Ectodermal cell (in vitro differentiated cells): ENCODE measurements around the gene RFTN1.
"Not testable (repeated sequence)": the region's sequence is repeated elsewhere in the genome, so short reads cannot be mapped to it uniquely, and the experiment has no call there.

Experiments used
- H3K27ac ChIP-seq: 2 replicates; pipeline ENCODE4 v1.7.0; 2013; ENCODE audit warnings: mild to moderate bottlenecking, low read depth, low read length; ENCODE audit not compliant: insufficient read depth, poor library complexity, severe bottlenecking
- H3K27me3 ChIP-seq: 2 replicates; pipeline ENCODE4 v1.7.0; 2013; ENCODE audit warnings: mild to moderate bottlenecking, low read length; ENCODE audit not compliant: insufficient read depth, control insufficient read depth, poor library complexity, severe bottlenecking
- H3K36me3 ChIP-seq: one replicate; pipeline ENCODE4 v1.7.0; 2013; ENCODE audit warnings: low read length; ENCODE audit not compliant: control insufficient read depth, insufficient read depth
- H3K4me1 ChIP-seq: one replicate; pipeline ENCODE4 v1.7.0; 2013; ENCODE audit warnings: low read length; ENCODE audit not compliant: control insufficient read depth, insufficient read depth
- H3K4me3 ChIP-seq: 2 replicates; pipeline ENCODE4 v1.7.0; 2013; ENCODE audit warnings: low read depth, low read length, control low read depth; ENCODE audit not compliant: insufficient read depth
- H3K9me3 ChIP-seq: 2 replicates; pipeline ENCODE4 v1.7.0; 2013; ENCODE audit warnings: mild to moderate bottlenecking, low read length, moderate library complexity; ENCODE audit not compliant: control insufficient read depth
- WGBS, 2 experiments: methylation state at CpG; one replicate each; pipeline ENCODE4 v1.1.7; 2013; ENCODE audit warnings: missing lambda C conversion rate in 2 of 2; 5-methylcytosine and 5-hydroxymethylcytosine counted together

RFTN1 gene

GRCh38 chr3:16498130-16498890, 15.2 kb downstream of the RFTN1 start:
- H3K9me3 ChIP-seq: no peaks in the 10 kb centered on the region
- no peaks in the 10 kb centered on the region for H3K4me1 ChIP-seq
- WGBS, 2 experiments: 38 to 49% methylated on average over 4 to 5 of the region's 5 CpGs
- no peaks in the 10 kb centered on the region for H3K36me3 ChIP-seq
- H3K4me3 ChIP-seq: no peak overlapping the region
- H3K27ac ChIP-seq: no peak overlapping the region
- H3K27me3 ChIP-seq: no peaks in the 10 kb centered on the region

DNA sequence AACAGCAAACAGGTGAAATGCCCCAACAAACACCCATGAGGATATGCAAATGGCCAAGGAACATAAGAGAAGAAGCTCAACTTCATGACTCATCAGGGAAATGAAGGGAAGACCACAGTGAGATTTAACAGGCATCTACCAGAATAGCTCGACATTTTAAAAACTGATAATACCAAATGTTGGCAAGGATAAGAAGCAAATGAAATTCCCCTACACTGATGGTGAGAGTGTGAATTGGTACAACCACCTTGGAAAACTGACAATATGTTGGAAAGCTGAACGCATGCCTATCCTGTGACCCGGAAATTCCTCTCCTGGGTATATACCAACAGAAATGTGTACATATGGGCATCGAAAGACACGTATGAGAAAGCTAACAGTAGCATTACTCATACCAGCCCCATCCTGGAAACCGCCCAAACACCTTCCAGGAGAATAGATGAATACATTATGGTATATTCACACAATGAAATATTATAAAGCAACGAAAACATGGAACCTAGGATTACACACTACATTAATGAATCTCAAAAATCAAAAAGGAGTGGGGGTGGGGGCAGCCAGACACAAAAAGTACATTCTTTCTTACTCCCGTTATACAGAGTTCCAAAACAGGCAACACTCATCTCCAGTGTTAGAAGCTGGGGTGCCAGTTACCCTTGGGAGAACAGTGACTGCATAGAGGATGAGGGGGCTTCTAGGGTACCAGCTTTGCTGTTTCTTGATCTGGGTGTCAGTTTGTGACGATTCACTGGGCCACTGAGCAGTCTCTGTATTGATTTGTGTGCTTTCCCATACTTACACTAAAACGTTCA, 16.9 kb downstream of the RFTN1 start:
- no peak overlapping the region for H3K27ac ChIP-seq
- WGBS, 2 experiments: 96 to 99% methylated on average over 8 to 10 of the region's 10 CpGs
- H3K36me3 ChIP-seq: no peaks in the 10 kb centered on the region
- no peaks in the 10 kb centered on the region for H3K4me1 ChIP-seq
- no peak overlapping the region for H3K4me3 ChIP-seq
- H3K9me3 ChIP-seq: no peaks in the 10 kb centered on the region
- no peaks in the 10 kb centered on the region for H3K27me3 ChIP-seq

GRCh38 chr3:16496008-16496407, 17.5 kb downstream of the RFTN1 start:
- Histone ChIP-seq H3K27me3 (no peaks in the 10 kb centered on the region), H3K27ac (no peak overlapping the region), H3K4me1 (no peaks in the 10 kb centered on the region), H3K9me3 (no peaks in the 10 kb centered on the region), H3K4me3 (no peak overlapping the region), H3K36me3 (no peaks in the 10 kb centered on the region)
- WGBS, 2 experiments: 99 to 100% methylated on average over 2 of the region's 2 CpGs

- H3K27ac ChIP-seq: no peak overlapping the region
- H3K36me3 ChIP-seq: no peaks in the 10 kb centered on the region
- no peaks in the 10 kb centered on the region for H3K27me3 ChIP-seq
- no peak overlapping the region for H3K4me3 ChIP-seq
- WGBS, 2 experiments: 94 to 95% methylated on average over 9 of the region's 9 CpGs
- H3K9me3 ChIP-seq: no peaks in the 10 kb centered on the region
- no peaks in the 10 kb centered on the region for H3K4me1 ChIP-seq
Observed at GRCh38 chr3:16494814-16495431, 18.6 kb downstream of the RFTN1 start.

GRCh38 chr3:16494094-16494493, 19.4 kb downstream of the RFTN1 start:
- Histone ChIP-seq H3K36me3 (no peaks in the 10 kb centered on the region), H3K27ac (no peak overlapping the region), H3K4me1 (no peaks in the 10 kb centered on the region), H3K4me3 (no peak overlapping the region), H3K9me3 (no peaks in the 10 kb centered on the region), H3K27me3 (no peaks in the 10 kb centered on the region)
- WGBS, 2 experiments: 93 to 98% methylated on average over 3 to 5 of the region's 5 CpGs

- 82 to 86% methylated on average over 4 of the region's 4 CpGs for WGBS, 2 experiments
Observed at GRCh38 chr3:16490062-16490619, 23.4 kb downstream of the RFTN1 start.

GRCh38 chr3:16489326-16490061, 24.0 kb downstream of the RFTN1 start:
- H3K27ac ChIP-seq, H3K36me3 ChIP-seq, H3K9me3 ChIP-seq, H3K4me1 ChIP-seq, H3K27me3 ChIP-seq, H3K4me3 ChIP-seq: not testable (repeated sequence)
- WGBS, 2 experiments: 90 to 96% methylated on average over 8 of the region's 8 CpGs

More at GRCh38 chr3:16490062-16490619, 23.4 kb downstream of the RFTN1 start:
- H3K36me3 ChIP-seq: no peaks in the 10 kb centered on the region
- H3K4me1 ChIP-seq: no peaks in the 10 kb centered on the region
- no peak overlapping the region for H3K27ac ChIP-seq
- no peaks in the 10 kb centered on the region for H3K9me3 ChIP-seq
- peaks cover 2% of the 10 kb centered on the region for H3K27me3 ChIP-seq
- no peak overlapping the region for H3K4me3 ChIP-seq

DNA sequence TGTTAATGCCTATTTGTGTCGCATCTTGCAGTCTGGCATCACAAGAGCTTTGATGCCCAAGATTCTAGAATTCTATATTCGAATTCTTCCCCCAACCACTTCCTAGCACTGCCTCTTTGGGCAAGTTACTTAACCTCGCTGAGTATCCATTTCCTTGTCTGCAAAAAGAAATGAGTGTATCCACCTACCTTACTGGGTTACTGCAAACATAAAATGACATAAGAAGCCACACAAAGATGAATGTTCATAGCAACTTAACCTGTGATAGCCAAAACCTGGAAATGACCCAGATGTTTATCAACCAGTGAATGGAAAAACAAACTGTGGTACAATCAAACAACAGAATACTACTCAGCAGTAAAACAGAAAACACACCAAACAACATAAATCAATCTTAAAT, 24.9 kb downstream of the RFTN1 start:
- H3K4me1 ChIP-seq: no peaks in the 10 kb centered on the region
- 93 to 95% methylated on average over 3 of the region's 3 CpGs for WGBS, 2 experiments
- H3K4me3 ChIP-seq: no peak overlapping the region
- no peaks in the 10 kb centered on the region for H3K36me3 ChIP-seq
- H3K27ac ChIP-seq: no peak overlapping the region
- H3K27me3 ChIP-seq: peaks cover 13% of the 10 kb centered on the region
- no peaks in the 10 kb centered on the region for H3K9me3 ChIP-seq

GRCh38 chr3:16487511-16488175, 25.9 kb downstream of the RFTN1 start:
- H3K36me3 ChIP-seq: no peaks in the 10 kb centered on the region
- H3K27ac ChIP-seq: no peak overlapping the region
- H3K4me1 ChIP-seq: peaks cover 7% of the 10 kb centered on the region
- peaks cover 13% of the 10 kb centered on the region for H3K27me3 ChIP-seq
- no peaks in the 10 kb centered on the region for H3K9me3 ChIP-seq
- WGBS, 2 experiments: 90 to 95% methylated on average over 11 of the region's 11 CpGs
- no peak overlapping the region for H3K4me3 ChIP-seq
